Measurements from ENCODE around the gene PRPH2.

GRCh38 chr6:42740725-42741124 is 18.3 kb upstream of the PRPH2 start:
- TF ChIP-seq POLR2A (IDR thresholded peaks at IDR 0.05; ENCODE audit: low read depth, low read length), result no peak
- no peak for TF ChIP-seq POLR2AphosphoS5 (IDR thresholded peaks at IDR 0.05; ENCODE audit: low read depth, low read length)
